Activated T-helper 2 cell treated with anti-CD3 and anti-CD28 coated beads, Interferon-gamma antibody, Interleukin-2, Interleukin-4, amounts not matched to agents 10 μg/mL and 5 μg/mL and 100 μg/mL, durations not matched to agents 14 hours and 24 hours and 36 hours (primary cell): ENCODE data around the gene PPP5C. TPM values are rescaled to one million over a fixed set of nuclear protein-coding genes. Genes with fewer than 3 reads are reported as not detected.
"Not testable (repeated sequence)": the region's sequence is repeated elsewhere in the genome, so short reads cannot be mapped to it uniquely, and the experiment has no call there.

Source experiments
- DNase-seq: peaks from one replicate; pipeline ENCODE4 v3.0.0; 2021; ENCODE audit warnings: low spot score
- H3K27ac Mint-ChIP-seq: one replicate; pipeline ENCODE4 v1.8.0; 2021; ENCODE audit warnings: mixed read lengths
- H3K27me3 Mint-ChIP-seq: one replicate; pipeline ENCODE4 v1.8.0; 2021; ENCODE audit warnings: low read depth, mixed read lengths
- H3K36me3 Mint-ChIP-seq: one replicate; pipeline ENCODE4 v1.8.0; 2021; ENCODE audit warnings: low read depth, mixed read lengths
- H3K4me1 Mint-ChIP-seq: one replicate; pipeline ENCODE4 v1.8.0; 2021; ENCODE audit warnings: low read depth, mixed read lengths
- H3K4me3 Mint-ChIP-seq: one replicate; pipeline ENCODE4 v1.8.0; 2021; ENCODE audit warnings: low read depth, mild to moderate bottlenecking, moderate library complexity, mixed read lengths
- H3K9me3 Mint-ChIP-seq: one replicate; pipeline ENCODE4 v1.8.0; 2021; ENCODE audit warnings: mixed read lengths
- intact Hi-C: fragments of 100-400 bp; cut with micrococcal nuclease; formaldehyde crosslinking; loops from one replicate; pipeline ENCODE4 v1.15.1; 2023
- total RNA-seq: library from RNA; stranded (reverse); gene quantifications from 2 replicates; pipeline ENCODE4 v1.2.3, GENCODE V29; 2022

The PPP5C gene
- total RNA-seq, 1 donor from 2014 or later = 136 TPM

DNA sequence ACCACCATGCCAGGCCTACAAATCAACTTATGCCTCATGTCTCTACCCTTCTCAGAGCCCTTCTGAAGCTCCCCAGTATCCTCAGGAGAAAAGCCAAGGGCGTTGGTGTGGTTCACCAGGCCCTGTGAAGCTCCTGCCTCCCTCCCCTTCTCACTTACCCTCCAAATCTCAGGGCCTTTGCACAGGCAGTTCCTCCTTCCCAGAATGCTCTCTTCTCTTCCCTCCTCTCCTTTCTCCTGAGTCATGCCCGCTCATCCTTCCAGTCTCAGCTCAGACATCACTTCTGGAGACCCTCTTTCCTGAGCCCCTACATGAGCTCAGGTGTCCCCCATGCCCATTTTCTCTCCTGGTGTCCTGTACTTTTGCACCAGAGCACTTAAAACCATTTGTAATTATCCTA lies 29.5 kb upstream of the PPP5C start:
- Mint-ChIP-seq H3K36me3 (no peaks in the 10 kb centered on the region), H3K27ac (no peak overlapping the region), H3K4me1 (no peaks in the 10 kb centered on the region), H3K9me3 (no peaks in the 10 kb centered on the region), H3K4me3 (no peak overlapping the region), H3K27me3 (no peaks in the 10 kb centered on the region)
- no peak for DNase-seq
- intact Hi-C loops = no loop called here

DNA sequence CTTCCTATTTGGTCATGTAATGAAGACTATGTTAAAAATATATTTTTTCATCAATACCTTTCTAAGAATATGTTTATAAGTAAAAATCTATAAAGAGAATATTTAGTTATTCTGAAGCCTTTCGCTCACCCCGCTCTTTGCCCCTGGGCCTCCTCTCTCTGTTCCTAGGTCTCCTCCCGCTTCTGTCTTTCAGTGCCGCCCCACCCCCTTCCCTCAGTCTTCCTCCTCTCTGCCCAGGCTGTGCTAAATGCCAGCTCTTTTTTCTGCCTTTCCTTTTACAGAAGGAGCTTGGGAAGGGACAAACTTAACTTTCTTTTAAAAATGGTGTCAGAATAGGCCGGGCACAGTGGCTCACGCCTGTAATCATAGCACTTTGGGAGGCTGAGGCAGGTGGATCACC lies 27.3 kb upstream of the PPP5C start:
- H3K27ac Mint-ChIP-seq = no peak overlapping the region
- H3K27me3 Mint-ChIP-seq = no peaks in the 10 kb centered on the region
- intact Hi-C loops = no loop called here
- H3K4me3 Mint-ChIP-seq = no peak overlapping the region
- H3K9me3 Mint-ChIP-seq = no peaks in the 10 kb centered on the region
- no peaks in the 10 kb centered on the region for H3K4me1 Mint-ChIP-seq
- DNase-seq = no peak
- H3K36me3 Mint-ChIP-seq = no peaks in the 10 kb centered on the region

DNA sequence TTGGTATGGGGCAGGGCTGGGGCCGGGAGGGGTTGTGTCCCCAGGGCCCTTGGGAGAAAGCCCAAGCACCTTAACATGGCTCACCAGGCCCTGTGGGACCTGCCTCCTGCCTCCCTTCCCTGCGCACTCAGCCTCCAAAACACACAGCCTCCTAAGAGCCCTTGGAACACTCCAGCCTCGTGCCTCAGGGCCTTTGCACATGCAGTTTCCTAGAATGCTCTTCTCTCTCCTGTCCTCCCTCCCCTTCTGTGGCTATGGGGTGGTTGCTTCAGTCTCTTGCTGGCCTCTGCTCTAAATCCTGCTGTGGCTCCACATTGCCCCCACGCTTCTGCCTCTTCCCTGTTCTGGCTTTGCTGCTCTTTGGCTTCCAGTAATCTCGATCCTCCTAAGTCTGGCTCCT lies 26.3 kb upstream of the PPP5C start:
- Mint-ChIP-seq H3K36me3 (no peaks in the 10 kb centered on the region), H3K4me1 (no peaks in the 10 kb centered on the region), H3K27ac (no peak overlapping the region), H3K4me3 (no peak overlapping the region), H3K27me3 (no peaks in the 10 kb centered on the region), H3K9me3 (no peaks in the 10 kb centered on the region)
- intact Hi-C loops = no loop called here
- DNase-seq = no peak

DNA sequence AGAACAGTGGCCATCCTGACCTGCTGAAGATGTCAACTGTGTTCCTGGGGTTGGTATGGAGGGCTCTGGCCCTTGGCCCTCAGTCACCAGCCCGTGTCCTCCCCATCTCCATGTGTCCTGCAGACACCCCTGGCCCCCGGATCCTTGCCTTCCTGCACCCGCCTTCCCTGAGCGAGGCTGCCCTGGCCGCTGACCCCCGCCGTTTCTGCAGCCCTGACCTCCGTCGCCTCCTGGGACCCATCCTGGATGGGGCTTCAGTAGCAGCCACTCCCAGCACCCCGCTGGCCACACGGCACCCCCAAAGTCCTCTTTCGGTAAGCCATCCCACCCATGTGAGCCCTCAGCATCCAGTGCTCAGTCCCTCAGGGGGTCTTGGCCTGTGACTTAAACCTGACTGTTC lies 25.2 kb upstream of the PPP5C start:
- intact Hi-C loops = no loop called here
- peaks cover 7% of the 10 kb centered on the region for H3K9me3 Mint-ChIP-seq
- H3K36me3 Mint-ChIP-seq = no peaks in the 10 kb centered on the region
- no peak for DNase-seq
- H3K27ac Mint-ChIP-seq = no peak overlapping the region
- no peak overlapping the region for H3K4me3 Mint-ChIP-seq
- no peaks in the 10 kb centered on the region for H3K4me1 Mint-ChIP-seq
- H3K27me3 Mint-ChIP-seq = no peaks in the 10 kb centered on the region

DNA sequence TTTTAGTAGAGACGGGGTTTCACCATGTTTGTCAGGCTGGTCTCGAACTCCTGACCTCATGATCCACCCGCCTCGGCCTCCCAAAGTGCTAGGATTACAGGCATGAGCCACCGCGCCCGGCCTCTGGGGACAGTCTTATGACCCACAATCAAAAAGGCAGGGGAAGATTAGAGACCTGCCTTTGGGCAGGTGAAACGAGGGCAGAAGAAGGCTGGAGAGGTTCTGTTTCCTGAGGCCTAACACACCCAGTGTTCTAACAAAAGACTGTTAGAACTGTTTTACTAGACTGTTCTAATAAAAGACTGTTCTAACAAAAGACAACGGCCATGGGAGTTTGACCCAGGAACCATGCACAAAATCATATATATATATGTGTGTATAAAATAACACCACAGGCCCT lies 23.7 kb upstream of the PPP5C start:
- H3K4me1 Mint-ChIP-seq, H3K4me3 Mint-ChIP-seq, H3K36me3 Mint-ChIP-seq, DNase-seq, H3K27me3 Mint-ChIP-seq, intact Hi-C loops, H3K27ac Mint-ChIP-seq: not testable (repeated sequence)
- peaks cover 17% of the 10 kb centered on the region for H3K9me3 Mint-ChIP-seq

DNA sequence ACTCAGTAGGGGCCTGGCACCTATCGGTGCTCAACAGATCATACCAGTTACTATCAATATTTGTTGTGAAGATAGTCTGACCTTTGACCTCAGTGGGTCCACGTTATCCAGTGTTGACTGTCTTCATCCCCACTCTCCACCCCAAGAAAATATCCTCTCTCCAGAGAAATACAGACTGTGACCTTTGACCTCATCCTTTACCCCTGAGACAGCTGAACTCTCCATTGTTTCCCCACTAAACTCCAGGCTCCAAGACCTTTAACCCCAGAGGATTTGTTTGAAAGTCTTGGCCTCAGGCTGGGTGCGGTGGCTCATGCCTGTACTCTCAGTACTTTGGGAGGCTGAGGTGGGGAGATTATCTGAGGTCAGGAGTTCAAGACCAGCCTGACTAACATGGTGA lies 22.6 kb upstream of the PPP5C start:
- no peaks in the 10 kb centered on the region for H3K36me3 Mint-ChIP-seq
- intact Hi-C loops = no loop called here
- no peaks in the 10 kb centered on the region for H3K4me1 Mint-ChIP-seq

DNA sequence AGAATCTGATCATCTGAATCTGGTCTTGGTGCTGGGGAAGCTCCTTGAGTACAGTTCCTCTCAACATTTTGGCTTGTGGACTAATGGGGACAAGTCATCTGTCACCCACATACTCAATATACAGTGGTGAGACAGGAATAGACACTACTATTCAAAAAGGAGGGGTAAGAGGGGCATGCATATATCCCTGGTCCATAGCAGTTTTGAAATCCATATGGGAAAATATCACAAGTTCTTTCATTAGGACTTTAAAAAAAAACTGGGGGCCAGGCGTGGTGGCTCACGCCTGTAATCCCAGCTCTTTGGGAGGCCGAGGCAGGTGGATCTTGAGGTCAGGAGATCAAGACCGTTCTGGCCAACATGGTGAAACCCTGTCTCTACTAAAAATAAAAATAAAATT lies 20.3 kb upstream of the PPP5C start:
- DNase-seq = no peak
- H3K27me3 Mint-ChIP-seq = no peaks in the 10 kb centered on the region
- H3K27ac Mint-ChIP-seq = no peak overlapping the region
- intact Hi-C loops = no loop called here
- H3K4me3 Mint-ChIP-seq = no peak overlapping the region
- H3K9me3 Mint-ChIP-seq = peaks cover 32% of the 10 kb centered on the region
- H3K36me3 Mint-ChIP-seq = no peaks in the 10 kb centered on the region
- H3K4me1 Mint-ChIP-seq = no peaks in the 10 kb centered on the region

More for the DNA sequence above, 22.6 kb upstream of the PPP5C start:
- Mint-ChIP-seq H3K27ac (no peak overlapping the region), H3K4me3 (no peak overlapping the region), H3K27me3 (no peaks in the 10 kb centered on the region), H3K9me3 (peaks cover 21% of the 10 kb centered on the region)
- no peak for DNase-seq

DNA sequence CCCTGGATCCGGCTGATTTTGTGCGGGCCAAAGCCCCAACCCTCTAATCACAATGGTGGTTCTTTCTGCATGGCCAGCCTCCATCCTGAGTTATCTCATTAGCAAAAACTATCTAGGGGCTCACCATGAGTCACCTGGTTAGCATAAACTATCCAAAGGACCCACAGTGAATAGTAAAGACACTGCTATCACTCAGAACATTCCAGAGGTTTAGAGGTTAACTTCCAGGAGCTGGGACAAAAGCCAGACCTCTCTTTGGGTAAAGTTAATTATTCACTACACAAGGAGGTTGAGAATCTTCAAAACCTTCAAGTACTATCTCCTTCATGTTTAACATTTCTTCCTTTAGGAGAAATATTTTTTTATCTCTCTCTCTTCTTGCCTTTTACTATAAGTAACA lies 18.8 kb upstream of the PPP5C start:
- H3K27me3 Mint-ChIP-seq = no peaks in the 10 kb centered on the region
- peaks cover 32% of the 10 kb centered on the region for H3K9me3 Mint-ChIP-seq
- H3K4me3 Mint-ChIP-seq = no peak overlapping the region
- no peak for DNase-seq
- no peaks in the 10 kb centered on the region for H3K4me1 Mint-ChIP-seq
- H3K36me3 Mint-ChIP-seq = no peaks in the 10 kb centered on the region
- intact Hi-C loops = no loop called here
- no peak overlapping the region for H3K27ac Mint-ChIP-seq

DNA sequence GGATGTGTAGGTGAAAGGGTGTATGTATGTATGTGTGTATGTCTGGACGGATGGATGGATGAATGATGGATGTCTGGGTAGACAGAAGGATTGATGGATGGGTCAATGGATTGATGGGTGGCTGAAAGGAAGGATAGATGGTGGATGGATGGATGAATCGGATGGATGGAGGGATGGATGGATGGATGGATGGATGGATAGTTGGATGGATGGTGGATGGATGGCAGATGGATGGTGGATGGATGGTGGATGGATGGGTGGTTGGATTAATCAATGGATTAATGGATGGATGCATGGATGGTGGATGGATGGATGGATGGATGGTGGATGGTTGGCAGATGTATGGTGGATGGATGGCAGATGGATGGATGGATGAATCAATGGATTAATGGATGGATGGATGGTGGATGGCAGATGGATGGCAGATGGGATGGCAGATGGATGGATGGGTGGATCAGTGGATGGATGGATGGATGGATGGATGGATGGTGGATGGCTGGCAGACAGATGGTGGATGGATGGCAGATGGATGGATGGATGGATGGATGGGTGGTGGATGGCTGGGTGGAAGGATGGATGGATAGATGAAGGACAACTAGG lies 16.5 kb upstream of the PPP5C start:
- H3K4me3 Mint-ChIP-seq = no peak overlapping the region
- no peak for DNase-seq
- no peaks in the 10 kb centered on the region for H3K27me3 Mint-ChIP-seq
- H3K4me1 Mint-ChIP-seq = no peaks in the 10 kb centered on the region
- intact Hi-C loops = no loop called here
- no peaks in the 10 kb centered on the region for H3K36me3 Mint-ChIP-seq
- H3K27ac Mint-ChIP-seq = no peak overlapping the region
- H3K9me3 Mint-ChIP-seq = peaks cover 32% of the 10 kb centered on the region

DNA sequence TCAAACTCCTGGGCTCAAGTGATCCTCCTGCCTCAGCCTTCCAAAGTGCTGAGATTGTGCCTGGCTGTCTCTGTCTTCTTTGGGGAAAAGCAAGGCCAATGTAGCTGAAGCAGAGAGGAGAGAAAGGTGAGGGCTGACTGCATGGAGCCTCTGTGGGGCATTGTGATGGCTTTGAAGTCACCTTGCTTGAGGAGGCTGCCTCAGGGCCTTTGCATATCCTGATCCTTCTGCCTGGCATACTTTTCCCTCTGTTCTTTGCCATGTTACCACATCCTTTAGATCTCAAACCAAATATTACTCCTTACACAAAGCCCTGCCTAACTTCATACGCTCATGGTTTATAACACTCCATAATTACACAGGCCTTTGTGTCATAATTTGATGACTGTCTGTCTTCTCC lies 9.4 kb upstream of the PPP5C start:
- peaks cover 5% of the 10 kb centered on the region for H3K27me3 Mint-ChIP-seq
- no peak overlapping the region for H3K4me3 Mint-ChIP-seq
- no peak for DNase-seq
- intact Hi-C loops = no loop called here
- no peaks in the 10 kb centered on the region for H3K4me1 Mint-ChIP-seq
- H3K27ac Mint-ChIP-seq = no peak overlapping the region
- no peaks in the 10 kb centered on the region for H3K36me3 Mint-ChIP-seq
- no peaks in the 10 kb centered on the region for H3K9me3 Mint-ChIP-seq

DNA sequence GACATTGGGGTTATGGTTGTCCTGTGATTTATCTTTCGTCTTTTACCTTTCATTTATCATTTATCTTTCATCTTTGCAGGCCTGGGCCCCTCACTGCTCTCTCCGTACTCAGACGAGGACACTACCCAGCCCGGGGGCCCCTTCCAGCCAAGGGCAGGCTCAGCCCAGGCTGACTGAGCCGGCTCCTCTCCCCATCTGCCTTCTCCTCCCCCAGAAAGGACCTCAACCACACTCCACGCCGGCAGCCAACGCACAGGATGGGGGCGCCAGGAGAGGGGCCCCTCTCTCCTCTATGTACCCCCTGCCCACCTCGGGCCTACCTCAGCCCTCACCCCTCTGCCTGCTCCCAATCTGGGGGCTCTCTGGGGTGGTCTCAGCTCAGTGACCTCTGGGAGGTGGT lies 7.4 kb upstream of the PPP5C start:
- H3K4me1 Mint-ChIP-seq = no peaks in the 10 kb centered on the region
- intact Hi-C loops = no loop called here
- DNase-seq = no peak
- no peak overlapping the region for H3K4me3 Mint-ChIP-seq
- no peak overlapping the region for H3K27ac Mint-ChIP-seq
- H3K27me3 Mint-ChIP-seq = peaks cover 18% of the 10 kb centered on the region
- H3K36me3 Mint-ChIP-seq = no peaks in the 10 kb centered on the region
- H3K9me3 Mint-ChIP-seq = no peaks in the 10 kb centered on the region

DNA sequence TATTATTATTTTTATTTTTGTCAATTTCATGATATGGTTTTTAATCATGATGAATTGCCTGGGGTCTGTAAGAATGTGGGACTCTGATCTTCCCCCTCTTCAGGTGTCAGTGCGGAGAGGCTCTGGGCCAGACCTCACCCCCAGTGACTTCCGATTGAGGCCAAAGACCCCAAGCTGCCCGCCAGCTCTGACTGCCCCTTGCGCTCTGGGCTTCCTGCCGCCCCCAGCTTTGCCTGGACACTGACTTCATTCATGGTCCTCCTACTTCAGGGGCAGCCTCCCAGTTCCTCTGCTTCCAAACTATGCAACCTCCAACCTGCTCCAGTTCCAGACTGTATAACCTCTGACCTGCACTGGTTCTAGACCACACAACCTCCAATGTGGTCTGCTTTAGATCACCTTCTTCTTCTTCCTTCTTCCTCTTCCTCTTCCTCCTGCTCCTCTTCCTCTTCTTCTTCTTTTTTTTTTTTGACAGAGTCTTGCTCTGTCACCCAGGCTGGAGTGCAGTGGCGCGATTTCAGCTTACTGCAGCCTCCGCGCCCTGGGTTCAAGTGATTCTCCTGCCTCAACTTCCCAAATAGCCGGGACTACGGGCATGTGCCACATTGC lies 6.7 kb upstream of the PPP5C start:
- Mint-ChIP-seq H3K27me3 (peaks cover 18% of the 10 kb centered on the region), H3K4me3 (no peak overlapping the region), H3K36me3 (no peaks in the 10 kb centered on the region), H3K9me3 (no peaks in the 10 kb centered on the region), H3K4me1 (no peaks in the 10 kb centered on the region), H3K27ac (no peak overlapping the region)
- no peak for DNase-seq
- intact Hi-C loops = no loop called here

DNA sequence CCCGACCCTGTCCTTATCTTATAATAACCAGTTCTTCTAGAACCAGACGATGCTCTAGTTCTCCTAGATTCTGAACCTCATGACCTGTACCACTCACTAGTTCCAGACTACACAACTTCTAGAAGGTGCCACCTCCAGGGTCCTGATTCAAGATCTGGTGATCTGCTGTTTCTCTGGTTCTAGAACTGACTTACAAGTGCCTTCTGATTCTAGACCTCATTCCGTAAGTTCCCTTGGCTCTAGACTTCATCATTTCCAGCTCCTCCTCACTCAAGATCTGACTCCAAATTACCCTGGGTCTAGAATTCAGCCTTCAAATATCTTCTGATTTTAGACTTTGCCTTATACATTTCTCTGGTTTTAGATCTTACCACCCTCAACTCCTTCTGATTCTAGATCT lies 5.0 kb upstream of the PPP5C start:
- no peak overlapping the region for H3K4me3 Mint-ChIP-seq
- no peaks in the 10 kb centered on the region for H3K36me3 Mint-ChIP-seq
- DNase-seq = no peak
- no peak overlapping the region for H3K27ac Mint-ChIP-seq
- intact Hi-C loops = no loop called here
- no peaks in the 10 kb centered on the region for H3K9me3 Mint-ChIP-seq
- peaks cover 18% of the 10 kb centered on the region for H3K27me3 Mint-ChIP-seq
- H3K4me1 Mint-ChIP-seq = peaks cover 4% of the 10 kb centered on the region

DNA sequence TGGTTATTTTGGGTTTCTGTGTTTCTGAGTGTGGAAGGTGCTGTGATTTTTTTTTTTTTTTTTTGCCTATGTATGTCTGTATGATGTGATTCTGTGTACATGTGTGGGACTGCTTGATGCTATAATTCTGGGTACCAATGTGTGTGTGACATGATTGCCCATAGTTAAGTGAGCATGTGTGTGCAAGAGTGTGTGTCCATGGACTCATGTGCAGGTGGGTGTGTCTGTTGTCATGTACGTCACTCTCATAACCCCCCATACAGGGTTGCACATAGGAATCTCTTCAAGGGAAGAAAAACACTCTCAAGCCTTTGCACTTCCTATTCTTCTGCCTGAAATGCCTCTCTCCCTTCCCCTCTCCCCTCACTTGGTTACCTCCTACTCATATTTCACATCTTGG lies 2.5 kb upstream of the PPP5C start:
- Mint-ChIP-seq H3K9me3 (no peaks in the 10 kb centered on the region), H3K36me3 (peaks cover 20% of the 10 kb centered on the region), H3K4me3 (no peak overlapping the region), H3K27me3 (peaks cover 18% of the 10 kb centered on the region), H3K4me1 (peaks cover 23% of the 10 kb centered on the region), H3K27ac (no peak overlapping the region)
- no peak for DNase-seq
- intact Hi-C loops = no loop called here
